Lower leg skin (tissue), 4 donors: ENCODE measurements around the gene ZNF407. TPM values are rescaled to one million over a fixed set of nuclear protein-coding genes. Genes with fewer than 3 reads are reported as not detected.

Experiments used
- DNase-seq, 2 donors: peaks; one replicate each; pipeline ENCODE4 v3.0.0-alpha.2; 2019; ENCODE audit warnings: low spot score in 2 of 2
- H3K4me3 ChIP-seq: fragments of 200-600 bp; sonication (generic); 2 replicates; pipeline ENCODE4 v1.5.1; 2017; ENCODE audit warnings: mild to moderate bottlenecking, low read depth; ENCODE audit not compliant: poor library complexity, severe bottlenecking
- CTCF ChIP-seq, 3 donors: fragments of 450-650 bp; IDR thresholded peaks; one replicate each; pipeline ENCODE4 v1.5.1; 2016; ENCODE audit warnings: antibody characterized with exemption in 3 of 3, mild to moderate bottlenecking in 3 of 3, moderate library complexity in 2 of 3
- POLR2A ChIP-seq, 2 donors: fragments of 450-650 bp; IDR thresholded peaks; one replicate each; pipeline ENCODE4 v1.6.1; 2016 to 2017; ENCODE audit warnings: antibody characterized with exemption in 2 of 2, mild to moderate bottlenecking in 1 of 2, moderate library complexity in 1 of 2
- WGBS, 2 donors: methylation state at CpG; one replicate each; pipeline ENCODE4 v1.1.5; 2018; 5-methylcytosine and 5-hydroxymethylcytosine counted together
- intact Hi-C: fragments of 100-400 bp; cut with DNase I; formaldehyde crosslinking; loops from one replicate; pipeline ENCODE4 v1.15.0; 2023; ENCODE audit warnings: low total_unique reads
- total RNA-seq, 4 donors: library from RNA; depleted of rRNA; stranded (reverse); fragments of >200 nt; gene quantifications; one replicate each; pipeline ENCODE4 v1.1.0, GENCODE V29; 2016

The ZNF407 gene
- total RNA-seq, 4 donors from 2014 or later = 7.0 to 13.9 (median 10.9) TPM

- no peak for DNase-seq
- TF ChIP-seq CTCF (IDR thresholded peaks at IDR 0.05) (no peak), POLR2A (IDR thresholded peaks at IDR 0.05) (no peak)
- H3K4me3 ChIP-seq = no peak overlapping the region
- 93 to 95% methylated on average over 10 of the region's 10 CpGs for whole genome bisulfite sequencing, 2 donors
- intact Hi-C loops = no loop called here
Measured at GRCh38 chr18:75057169-75057960, 459.7 kb downstream of the ZNF407 start.

- TF ChIP-seq POLR2A (IDR thresholded peaks at IDR 0.05) = no peak
- TF ChIP-seq CTCF (IDR thresholded peaks at IDR 0.05) = no peak
- WGBS, 2 donors = 94 to 98% methylated on average over 21 of the region's 21 CpGs
- intact Hi-C loops = no loop called here
- no peak for DNase-seq
- H3K4me3 ChIP-seq = no peak overlapping the region
Measured at GRCh38 chr18:75060185-75060584, 462.5 kb downstream of the ZNF407 start.

GRCh38 chr18:75062297-75062886 is 464.7 kb downstream of the ZNF407 start:
- intact Hi-C loops = no loop called here
- H3K4me3 ChIP-seq = no peak overlapping the region
- DNase-seq = peak in 1 of 2 donors; percentile 73
- WGBS, 2 donors = 94 to 95% methylated on average over 16 of the region's 16 CpGs
- TF ChIP-seq POLR2A (IDR thresholded peaks at IDR 0.05) (no peak), CTCF (IDR thresholded peaks at IDR 0.05) (no peak)

- 90 to 94% methylated on average over 18 to 26 of the region's 27 CpGs for WGBS, 2 donors
- intact Hi-C loops = no loop called here
- TF ChIP-seq CTCF (IDR thresholded peaks at IDR 0.05) (no peak), POLR2A (IDR thresholded peaks at IDR 0.05) (no peak)
- peak in 1 of 2 donors; percentile 84 for DNase-seq
- H3K4me3 ChIP-seq = no peak overlapping the region
Measured at GRCh38 chr18:75063196-75063595, 465.5 kb downstream of the ZNF407 start.

GRCh38 chr18:75063615-75064512 is 466.2 kb downstream of the ZNF407 start:
- intact Hi-C loops = no loop called here
- 93 to 95% methylated on average over 34 to 36 of the region's 53 CpGs for WGBS, 2 donors
- peak in 1 of 2 donors; percentile 74 for DNase-seq
- TF ChIP-seq POLR2A (IDR thresholded peaks at IDR 0.05) (no peak), CTCF (IDR thresholded peaks at IDR 0.05) (no peak)
- no peak overlapping the region for H3K4me3 ChIP-seq
